HCT116 (cell line): Measurements from ENCODE around the gene ORM1. TPM values are rescaled to one million over a fixed set of nuclear protein-coding genes. Genes with fewer than 3 reads are reported as not detected.
A peak's percentile ranks its signal among the peaks of the same experiment; 100 is the strongest.

Experiments used
- ATAC-seq: fragments of 200-7000 bp; cut with Tn5 transposase; 2 replicates; pipeline ENCODE4 v1.9.1; 2020; ENCODE audit warnings: mild to moderate bottlenecking, moderate library complexity
- BruUV-seq: library from RNA; stranded (reverse); fragments of 400-500 nt; replicated peaks from 2 replicates; lab custom pipeline; 2021; lab: Mats Ljungman, UMichigan
- CTCF ChIA-PET: fragments of 300-600 bp; sonication (Branson Sonifier 250); formaldehyde crosslinking; loops from one replicate; lab custom pipeline; 2021; ENCODE audit warnings: antibody characterized with exemption; lab: Charles Lee
- POLR2A ChIA-PET: fragments of 300-600, 350-600 bp; sonication (Branson Sonifier 250); formaldehyde crosslinking; loops from one replicate; lab custom pipeline; 2021; ENCODE audit warnings: antibody characterized with exemption; lab: Charles Lee
- RAD21 ChIA-PET, 2 experiments: fragments of 300-600 bp; sonication (Branson Sonifier 250); formaldehyde crosslinking; loops; one replicate each; lab custom pipeline; 2023; ENCODE audit warnings: low total read pairs in 2 of 2; ENCODE audit not compliant: uncharacterized antibody in 2 of 2, unreplicated experiment in 2 of 2, low non-redundant PET in 1 of 2; lab: Charles Lee
- DNase-seq: peaks from one replicate; pipeline ENCODE4 v3.0.0-alpha.2; 2010; ENCODE audit warnings: low read depth, low spot score
- H2AFZ ChIP-seq: fragments of 200-600 bp; shearing (Covaris generic), sonication (generic); 2 replicates; pipeline ENCODE4 v1.6.1; 2017; ENCODE audit warnings: low read depth, mixed run types, mixed read lengths, antibody characterized with exemption, low read length; ENCODE audit not compliant: poor library complexity, severe bottlenecking
- H3K27ac ChIP-seq: 2 replicates; pipeline ENCODE4 v1.5.1; 2012; ENCODE audit warnings: low read depth, low read length
- H3K27me3 ChIP-seq: fragments of 200-600 bp; sonication (generic); 2 replicates; pipeline ENCODE4 v1.6.1; 2016; ENCODE audit warnings: mixed run types, low read length, mixed read lengths; ENCODE audit not compliant: insufficient read depth
- H3K36me3 ChIP-seq, 2 experiments: fragments of 200-500 bp in 1 of 2; fragments of 200-600 bp in 1 of 2; sonication (Bioruptor generic) in 1 of 2; sonication (generic) in 1 of 2; 2 replicates each; pipeline versions ENCODE4 v1.5.1 to v1.6.1; 2014 to 2016; ENCODE audit warnings: low read length in 2 of 2, inconsistent platforms in 1 of 2, mixed read lengths in 1 of 2, mixed run types in 1 of 2; ENCODE audit not compliant: insufficient read depth in 2 of 2, control insufficient read depth in 1 of 2
- H3K4me1 ChIP-seq, 2 experiments: fragments of 200-600 bp in 1 of 2; sonication (generic) in 1 of 2; 2 replicates each; pipeline versions ENCODE4 v1.5.1 to v1.6.1; 2012 to 2017; ENCODE audit warnings: low read length in 2 of 2, inconsistent platforms in 1 of 2, mild to moderate bottlenecking in 1 of 2, mixed read lengths in 1 of 2, mixed run types in 1 of 2, moderate library complexity in 1 of 2; ENCODE audit not compliant: insufficient read depth in 2 of 2, control insufficient read depth in 1 of 2
- H3K4me2 ChIP-seq: fragments of 200-600 bp; sonication (generic); 2 replicates; pipeline ENCODE4 v1.6.1; 2017; ENCODE audit warnings: mixed run types, low read length, mixed read lengths
- H3K4me3 ChIP-seq, 2 experiments: fragments of 200-600 bp in 1 of 2; sonication (generic) in 1 of 2; replicated peaks in 1 of 2; 2 replicates each; pipeline ENCODE4 v1.5.1; 2011 to 2016; ENCODE audit warnings: low read length in 2 of 2, control low read depth in 1 of 2, low read depth in 1 of 2, mild to moderate bottlenecking in 1 of 2, mixed read lengths in 1 of 2, mixed run types in 1 of 2
- H3K79me2 ChIP-seq: fragments of 200-600 bp; sonication (generic); 2 replicates; pipeline ENCODE4 v1.6.1; 2017; ENCODE audit warnings: mild to moderate bottlenecking, mixed run types, low read length, moderate library complexity, mixed read lengths; ENCODE audit not compliant: insufficient read depth
- H3K9ac ChIP-seq: fragments of 200-600 bp; sonication (generic); 2 replicates; pipeline ENCODE4 v1.6.1; 2016; ENCODE audit warnings: low read length, mixed read lengths
- H3K9me2 ChIP-seq: fragments of 200-600 bp; sonication (generic), shearing (Covaris generic); 2 replicates; pipeline ENCODE4 v1.6.1; 2017; ENCODE audit warnings: mixed run types, mild to moderate bottlenecking, moderate library complexity; ENCODE audit not compliant: insufficient read depth
- H3K9me3 ChIP-seq, 2 experiments: fragments of 200-500 bp in 1 of 2; fragments of 200-600 bp in 1 of 2; sonication (Bioruptor generic) in 1 of 2; sonication (generic) in 1 of 2; 2 replicates each; pipeline ENCODE4 v1.6.1; 2014 to 2017; ENCODE audit warnings: low read length in 2 of 2, mixed read lengths in 2 of 2, inconsistent platforms in 1 of 2, low read depth in 1 of 2, mild to moderate bottlenecking in 1 of 2, mixed run types in 1 of 2, moderate library complexity in 1 of 2; ENCODE audit not compliant: control insufficient read depth in 1 of 2, insufficient read depth in 1 of 2
- H4K20me1 ChIP-seq: fragments of 200-600 bp; sonication (generic), shearing (Covaris generic); 2 replicates; pipeline ENCODE4 v1.6.1; 2017; ENCODE audit warnings: mixed run types, mild to moderate bottlenecking, moderate library complexity; ENCODE audit not compliant: insufficient read depth
- CBX3 ChIP-seq: IDR thresholded peaks from 2 replicates; pipeline ENCODE4 v1.6.1; 2012; ENCODE audit warnings: low read depth
- EGR1 ChIP-seq: IDR thresholded peaks from 2 replicates; pipeline ENCODE4 v1.6.1; 2012; ENCODE audit warnings: low read depth
- EZH2 ChIP-seq: fragments of 200-600 bp; sonication (generic); IDR thresholded peaks from 2 replicates; pipeline ENCODE4 v1.6.1; 2017; ENCODE audit warnings: antibody characterized with exemption, mixed run types
- FOSL1 ChIP-seq: IDR thresholded peaks from 2 replicates; pipeline ENCODE4 v1.6.1; 2012; ENCODE audit warnings: low read depth
- JUND ChIP-seq: IDR thresholded peaks from 2 replicates; pipeline ENCODE4 v1.6.1; 2012
- POLR2AphosphoS5 ChIP-seq: IDR thresholded peaks from 2 replicates; pipeline ENCODE4 v1.6.1; 2011; ENCODE audit warnings: mild to moderate bottlenecking, low read depth, low read length, moderate library complexity
- SRF ChIP-seq: IDR thresholded peaks from 2 replicates; pipeline ENCODE4 v1.6.1; 2012; ENCODE audit warnings: low read depth
- TCF7L2 ChIP-seq: IDR thresholded peaks from 2 replicates; pipeline ENCODE4 v1.7.0; 2011; ENCODE audit warnings: borderline replicate concordance, inconsistent platforms; ENCODE audit not compliant: insufficient read depth, insufficient read length; ENCODE audit errors: extremely low read depth
- intact Hi-C: fragments of 100-400 bp; cut with micrococcal nuclease; formaldehyde crosslinking; loops from 2 replicates; pipeline ENCODE4 v1.10.0; 2022
- total RNA-seq: library from RNA; stranded (reverse); gene quantifications from one replicate; pipeline ENCODE4 v1.2.1, GENCODE V29; 2021; ENCODE audit not compliant: unreplicated experiment

Gene ORM1
- total RNA-seq, 1 experiment from 2014 or later, result 5.6 TPM

DNA sequence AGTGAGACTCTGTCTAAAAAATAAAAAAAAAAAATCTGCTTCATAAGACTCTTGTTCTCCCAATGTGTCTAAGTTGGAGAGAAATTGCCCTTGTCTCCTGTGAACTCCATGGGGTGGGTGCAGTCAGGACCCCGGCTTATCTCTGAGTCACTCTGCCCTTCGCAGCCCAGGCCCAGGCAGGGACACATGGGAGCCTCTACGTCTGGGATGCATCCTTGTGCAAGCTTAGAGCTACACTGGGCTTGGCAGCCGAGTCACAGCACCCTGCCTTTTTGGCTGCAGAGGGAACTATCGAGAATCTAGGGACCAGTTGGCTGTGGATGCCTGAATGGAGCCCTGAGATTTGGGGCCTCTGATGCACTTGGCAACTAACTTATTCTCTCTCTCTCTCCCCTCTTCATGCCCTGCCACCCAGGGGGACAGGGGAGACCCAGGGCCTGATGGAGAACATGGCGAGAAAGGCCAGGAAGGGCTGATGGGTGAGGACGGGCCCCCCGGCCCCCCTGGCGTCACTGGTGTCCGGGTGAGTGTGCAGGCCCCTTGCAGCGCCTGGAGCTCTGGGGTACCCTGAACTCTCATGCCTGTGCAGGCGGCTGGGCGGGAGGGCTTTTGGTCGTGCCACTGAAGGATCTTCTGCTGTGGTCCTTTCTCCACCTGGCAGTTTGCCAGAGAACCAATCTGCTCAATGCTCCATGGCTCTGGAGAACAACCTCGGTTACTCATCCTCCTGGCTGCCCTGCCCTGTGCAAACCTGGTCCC is 47.5 kb upstream of the ORM1 start:
- Histone ChIP-seq H3K9ac (no peak overlapping the region), H3K4me2 (no peak overlapping the region), H4K20me1 (no peaks in the 10 kb centered on the region), H3K9me3 (no peaks in the 10 kb centered on the region), H3K9me2 (no peaks in the 10 kb centered on the region), H3K79me2 (no peaks in the 10 kb centered on the region), H3K36me3 (no peaks in the 10 kb centered on the region), H3K4me3 (no peak overlapping the region), H3K27me3 (no peaks in the 10 kb centered on the region)
- RAD21 ChIA-PET, result no interaction called here
- no peak for ATAC-seq
- intact Hi-C loops, result loop anchor here (5.0 kb wide), 1 partner anchor 168 kb away; no protein-coding TSS in a partner anchor
- POLR2A ChIA-PET, result no interaction called here
- BruUV-seq, result no TSS peak
- DNase-seq, result no peak
- TF ChIP-seq EZH2 (no peak), JUND (no peak), SRF (no peak), CBX3 (no peak), FOSL1 (no peak), TCF7L2 (no peak), POLR2AphosphoS5 (no peak)
- TF ChIP-seq, all 23 proteins: peak for 0
- H3K4me1 ChIP-seq, result peaks cover 24 to 37% of the 10 kb centered on the region in 2 experiments
- H3K27ac ChIP-seq, result no peak overlapping the region
- H2AFZ ChIP-seq, result no peak overlapping the region
- CTCF ChIA-PET, result no interaction called here

DNA sequence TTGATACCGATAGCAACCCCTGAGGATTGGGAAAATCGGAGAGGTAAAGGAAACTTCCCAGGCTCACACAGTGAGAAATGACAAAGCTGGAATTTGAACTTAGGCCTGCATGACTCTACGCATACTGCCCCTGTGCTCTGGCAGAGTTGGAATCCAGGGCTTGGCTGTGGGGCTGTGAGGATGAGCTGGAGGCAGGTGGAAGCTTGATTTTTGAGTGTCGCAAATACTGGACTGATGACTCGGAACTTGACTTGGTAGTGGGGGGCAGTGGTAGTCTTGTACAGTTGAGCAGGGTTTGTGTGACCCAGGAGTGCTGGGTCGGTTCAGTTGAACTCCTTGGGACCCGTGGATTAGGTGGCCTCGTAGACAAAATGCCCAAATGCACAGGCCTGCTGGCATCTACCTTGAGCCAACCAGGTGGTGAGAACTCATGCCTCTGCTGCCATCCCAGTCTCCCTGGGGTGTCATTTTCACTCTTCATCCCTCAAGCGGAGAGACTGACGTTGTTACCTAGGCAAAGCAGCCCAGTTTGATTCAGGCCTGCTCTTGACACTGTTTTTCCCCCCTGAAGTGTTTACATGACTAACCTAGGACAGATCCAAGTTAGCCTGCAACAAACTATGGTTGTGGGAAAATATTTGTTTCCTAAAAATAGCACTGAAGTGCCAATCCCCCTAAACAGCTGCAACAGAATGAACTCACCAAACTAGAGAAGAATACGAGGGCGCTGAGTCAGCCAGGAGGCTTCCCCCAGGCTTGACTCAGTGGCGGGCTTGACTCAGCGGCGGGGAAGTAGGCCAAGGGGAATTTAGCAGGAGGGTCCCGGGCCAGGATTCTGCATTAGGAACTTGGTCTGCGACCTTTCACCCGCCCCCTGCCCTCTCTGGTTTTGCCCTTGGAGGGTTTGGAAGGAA is 45.7 kb upstream of the ORM1 start:
- H3K9me3 ChIP-seq, result no peaks in the 10 kb centered on the region
- peak overlapping the region; percentile 37; the same call in 1 of the 2 replicates for H3K27ac ChIP-seq
- no peaks in the 10 kb centered on the region for H4K20me1 ChIP-seq
- H3K4me3 ChIP-seq, result no peak overlapping the region
- H3K36me3 ChIP-seq, result no peaks in the 10 kb centered on the region
- RAD21 ChIA-PET, result no interaction called here
- H3K79me2 ChIP-seq, result no peaks in the 10 kb centered on the region
- H3K4me1 ChIP-seq, result peaks cover 24 to 37% of the 10 kb centered on the region in 2 experiments
- no peaks in the 10 kb centered on the region for H3K27me3 ChIP-seq
- no peak overlapping the region for H3K9ac ChIP-seq
- DNase-seq, result no peak
- no peak overlapping the region for H2AFZ ChIP-seq
- H3K4me2 ChIP-seq, result peak overlapping the region; percentile 28
- TF ChIP-seq FOSL1, result peak; percentile 30; the same call in 1 of the 2 replicates
- no peak for TF ChIP-seq EGR1
- TF ChIP-seq, all 23 proteins: peak for 1
- no peak for ATAC-seq
- no TSS peak for BruUV-seq
- ChIA-PET CTCF (no interaction called here), POLR2A (interaction anchor here (0.8 kb wide), 1 partner anchor 142 kb away, joined by 3 read pairs; no protein-coding TSS in a partner anchor)
- intact Hi-C loops, result loop anchor here (5.0 kb wide), 1 partner anchor 170 kb away; no protein-coding TSS in a partner anchor
- no peaks in the 10 kb centered on the region for H3K9me2 ChIP-seq
